Brain microvascular endothelial cell (primary cell): ENCODE measurements around the gene PLXNA2.

ENCODE experiments used
- DNase-seq: peaks from one replicate; pipeline ENCODE4 v3.0.0-alpha.2; 2020
- H3K27ac ChIP-seq: fragments of 250-450 bp; sonication (Bioruptor Pico); 2 replicates; pipeline ENCODE4 v1.5.1; 2020; ENCODE audit warnings: mild to moderate bottlenecking, moderate library complexity
- H3K27me3 ChIP-seq: fragments of 250-450 bp; sonication (Bioruptor Pico); replicated peaks from 2 replicates; pipeline ENCODE4 v1.5.1; 2020; ENCODE audit warnings: mild to moderate bottlenecking
- H3K36me3 ChIP-seq: fragments of 250-450 bp; sonication (Bioruptor Pico); replicated peaks from 2 replicates; pipeline ENCODE4 v1.5.1; 2020; ENCODE audit warnings: mild to moderate bottlenecking
- H3K4me3 ChIP-seq: 2 replicates; pipeline ENCODE4 v1.5.1; 2011; ENCODE audit warnings: low read depth, mild to moderate bottlenecking, control low read depth, low read length, moderate library complexity
- CTCF ChIP-seq: IDR thresholded peaks from 2 replicates; pipeline ENCODE4 v1.5.1; 2011; ENCODE audit warnings: low read depth, mild to moderate bottlenecking, moderate library complexity, low read length, control low read depth, inconsistent platforms; ENCODE audit errors: missing control alignments
- in situ Hi-C: cut with HindIII; loops from 2 replicates; pipeline ENCODE4 v1.10.0; 2017; ENCODE audit warnings: low sequenced_read_pairs, low pct_ligation_motif_present

PLXNA2 gene

GRCh38 chr1:208261874-208262273, 17.7 kb upstream of the PLXNA2 start:
- Histone ChIP-seq H3K4me3 (no peak overlapping the region), H3K27ac (no peak overlapping the region), H3K36me3 (no peaks in the 10 kb centered on the region), H3K27me3 (peaks cover 6% of the 10 kb centered on the region)
- DNase-seq = no peak
- in situ Hi-C loops = no loop called here
- no peak for TF ChIP-seq CTCF

DNA sequence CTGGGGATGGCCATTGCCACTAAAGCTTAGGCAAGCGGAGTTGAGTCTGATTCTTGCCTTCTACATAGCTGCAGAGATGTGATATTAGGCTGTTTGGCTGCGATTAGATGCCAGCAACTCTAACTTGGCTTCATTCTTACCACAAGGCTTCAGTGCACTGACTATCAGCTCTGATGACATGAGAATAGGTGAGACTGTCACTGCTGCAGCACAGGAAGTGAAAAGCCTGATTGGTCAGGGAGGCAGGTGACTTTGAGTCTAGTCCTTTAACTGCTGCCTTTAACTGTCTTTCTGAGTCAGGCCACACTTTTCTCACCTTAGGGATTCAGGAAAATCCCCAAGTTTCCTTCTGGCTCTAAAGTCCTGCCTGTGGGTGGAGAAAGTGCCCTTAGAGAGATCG, 14.1 kb upstream of the PLXNA2 start:
- TF ChIP-seq CTCF = no peak
- in situ Hi-C loops = no loop called here
- Histone ChIP-seq H3K36me3 (no peaks in the 10 kb centered on the region), H3K27ac (no peak overlapping the region), H3K4me3 (no peak overlapping the region), H3K27me3 (peaks cover 9% of the 10 kb centered on the region)
- no peak for DNase-seq

GRCh38 chr1:208257351-208257750, 13.2 kb upstream of the PLXNA2 start:
- no peak for DNase-seq
- in situ Hi-C loops = no loop called here
- no peaks in the 10 kb centered on the region for H3K36me3 ChIP-seq
- H3K27me3 ChIP-seq = peaks cover 9% of the 10 kb centered on the region
- TF ChIP-seq CTCF = no peak
- no peak overlapping the region for H3K4me3 ChIP-seq
- no peak overlapping the region for H3K27ac ChIP-seq

DNA sequence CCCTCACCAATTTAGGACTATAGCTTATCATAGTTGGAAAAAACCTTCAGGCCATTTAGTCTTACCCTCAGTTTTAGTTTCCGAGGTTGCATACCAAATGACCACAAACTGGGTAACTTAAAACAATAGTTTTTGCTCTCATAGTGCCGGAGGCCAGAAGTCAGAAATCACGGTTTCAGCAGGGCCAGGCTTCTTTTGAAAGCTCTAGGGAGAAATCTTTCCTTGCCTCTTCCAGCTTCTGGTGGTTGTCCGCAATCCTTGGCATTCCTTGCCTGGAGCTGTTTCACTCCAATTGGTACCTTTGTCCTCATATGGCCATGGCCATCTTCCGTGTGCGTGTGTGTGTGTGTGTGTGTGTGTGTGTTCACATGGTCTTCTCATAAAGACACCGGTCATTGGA, 12.4 kb upstream of the PLXNA2 start:
- no peak for TF ChIP-seq CTCF
- no peak for DNase-seq
- in situ Hi-C loops = no loop called here
- Histone ChIP-seq H3K36me3 (no peaks in the 10 kb centered on the region), H3K27me3 (peaks cover 10% of the 10 kb centered on the region), H3K27ac (no peak overlapping the region), H3K4me3 (no peak overlapping the region)

DNA sequence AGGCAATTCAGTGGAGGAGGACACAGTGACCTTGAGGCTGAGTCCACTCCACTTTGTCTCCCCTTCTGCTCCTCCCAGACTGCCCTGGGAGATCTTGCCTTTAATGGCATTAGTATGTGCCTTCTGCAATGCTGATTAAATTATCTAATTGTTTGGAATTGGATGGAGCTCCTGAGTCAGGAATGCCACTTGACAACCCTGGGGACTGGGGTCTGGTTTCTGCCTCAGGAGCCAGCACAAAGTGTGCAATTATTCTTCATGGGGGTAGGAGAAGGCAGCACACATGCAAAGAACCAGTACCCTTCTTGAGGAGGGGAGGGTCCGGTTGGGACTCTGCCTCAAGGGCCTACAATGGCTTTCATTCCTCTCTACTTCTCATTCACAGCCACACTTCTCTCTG, 11.9 kb upstream of the PLXNA2 start:
- H3K27me3 ChIP-seq = peaks cover 10% of the 10 kb centered on the region

More for the DNA sequence above, 11.9 kb upstream of the PLXNA2 start:
- Histone ChIP-seq H3K4me3 (no peak overlapping the region), H3K36me3 (no peaks in the 10 kb centered on the region), H3K27ac (no peak overlapping the region)
- DNase-seq = no peak
- TF ChIP-seq CTCF = no peak
- in situ Hi-C loops = no loop called here
